GM12892 (cell line): Measurements from ENCODE around the gene C8B.

ENCODE experiments used
- POLR2A ChIP-seq: IDR thresholded peaks from 2 replicates; pipeline ENCODE4 v1.6.1; 2011; ENCODE audit warnings: low read depth, low read length, control low read depth
- POLR2AphosphoS5 ChIP-seq: IDR thresholded peaks from 2 replicates; pipeline ENCODE4 v1.6.1; 2011; ENCODE audit warnings: low read depth, low read length, control low read depth
- TAF1 ChIP-seq: IDR thresholded peaks from 2 replicates; pipeline ENCODE4 v1.6.1; 2011; ENCODE audit warnings: low read depth, mild to moderate bottlenecking, control low read depth, low read length, borderline replicate concordance

DNA sequence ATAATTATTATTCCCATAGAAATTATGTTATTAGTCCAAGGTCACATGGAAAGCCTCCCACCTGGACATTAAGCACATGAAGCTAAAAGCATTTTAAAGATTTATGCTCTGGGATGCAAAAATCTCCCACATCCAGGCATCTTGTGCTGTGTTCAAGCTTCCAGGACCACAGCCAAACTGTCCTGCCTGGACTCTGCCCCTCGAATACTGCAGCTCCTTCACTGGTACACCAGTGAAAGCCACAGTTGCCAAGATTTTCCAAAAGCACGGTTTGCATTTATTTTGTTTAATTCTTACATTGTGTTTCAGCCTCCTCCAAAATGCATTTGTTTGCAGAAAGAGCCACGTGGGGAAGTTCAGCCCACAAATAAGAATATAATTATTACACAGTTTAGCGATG, 38.6 kb downstream of the C8B start:
- TF ChIP-seq POLR2A, result no peak
- TF ChIP-seq POLR2AphosphoS5, result no peak
- TF ChIP-seq TAF1, result no peak
